Vagina (tissue), 2 donors: Measurements from ENCODE around the gene TRIM3.

ENCODE experiments used
- POLR2AphosphoS5 ChIP-seq, 2 donors: sonication (generic); formaldehyde crosslinking; IDR thresholded peaks; one replicate each; pipeline ENCODE4 v1.9.0; 2017; ENCODE audit warnings: antibody characterized with exemption in 2 of 2, mild to moderate bottlenecking in 2 of 2, low read depth in 1 of 2; ENCODE audit not compliant: insufficient read depth in 1 of 2
- TF ChIP-seq, protein P1 (sequence below), 3 experiments: fragments of 450-650 bp in 2 of 3; fragments of 200-600 bp in 1 of 3; sonication (generic) in 1 of 3; IDR thresholded peaks; one replicate each; pipeline ENCODE4 v1.5.1; 2017 to 2019; ENCODE audit warnings: antibody characterized with exemption in 3 of 3, mild to moderate bottlenecking in 2 of 3, moderate library complexity in 2 of 3

DNA sequence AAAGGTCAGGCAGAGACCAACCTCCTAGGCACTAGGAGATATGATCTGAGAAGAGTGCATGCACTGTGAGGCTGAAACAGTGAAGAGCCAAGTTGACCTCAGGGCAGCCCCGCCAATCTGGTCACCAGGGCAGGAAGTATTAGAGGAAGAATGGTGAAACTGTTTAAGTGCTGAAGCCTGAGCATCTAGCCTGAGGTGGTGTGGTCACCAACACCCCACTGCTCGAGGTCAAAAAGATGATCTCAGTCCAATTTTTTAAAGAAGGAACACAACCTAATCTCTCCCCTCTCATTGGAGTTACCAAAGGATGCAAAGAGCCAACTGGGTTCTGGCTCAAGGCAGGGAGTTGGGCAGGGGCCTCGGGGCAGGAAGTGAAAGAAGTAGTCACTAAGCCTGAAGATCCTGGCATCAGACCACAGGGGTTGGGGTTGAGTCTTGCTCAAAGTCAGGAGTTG is 58.8 kb downstream of the TRIM3 start:
- TF ChIP-seq, protein P1, sequence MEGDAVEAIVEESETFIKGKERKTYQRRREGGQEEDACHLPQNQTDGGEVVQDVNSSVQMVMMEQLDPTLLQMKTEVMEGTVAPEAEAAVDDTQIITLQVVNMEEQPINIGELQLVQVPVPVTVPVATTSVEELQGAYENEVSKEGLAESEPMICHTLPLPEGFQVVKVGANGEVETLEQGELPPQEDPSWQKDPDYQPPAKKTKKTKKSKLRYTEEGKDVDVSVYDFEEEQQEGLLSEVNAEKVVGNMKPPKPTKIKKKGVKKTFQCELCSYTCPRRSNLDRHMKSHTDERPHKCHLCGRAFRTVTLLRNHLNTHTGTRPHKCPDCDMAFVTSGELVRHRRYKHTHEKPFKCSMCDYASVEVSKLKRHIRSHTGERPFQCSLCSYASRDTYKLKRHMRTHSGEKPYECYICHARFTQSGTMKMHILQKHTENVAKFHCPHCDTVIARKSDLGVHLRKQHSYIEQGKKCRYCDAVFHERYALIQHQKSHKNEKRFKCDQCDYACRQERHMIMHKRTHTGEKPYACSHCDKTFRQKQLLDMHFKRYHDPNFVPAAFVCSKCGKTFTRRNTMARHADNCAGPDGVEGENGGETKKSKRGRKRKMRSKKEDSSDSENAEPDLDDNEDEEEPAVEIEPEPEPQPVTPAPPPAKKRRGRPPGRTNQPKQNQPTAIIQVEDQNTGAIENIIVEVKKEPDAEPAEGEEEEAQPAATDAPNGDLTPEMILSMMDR (IDR thresholded peaks at IDR 0.05), result no peak
- TF ChIP-seq POLR2AphosphoS5 (IDR thresholded peaks at IDR 0.05; ENCODE audit: insufficient read depth in 1 of 2, low read depth in 1 of 2), result no peak
